NT2/D1 (cell line): Measurements from ENCODE around the gene ZNF92.

Experiments used
- YY1 ChIP-seq: IDR thresholded peaks from 2 replicates; pipeline ENCODE4 v1.6.1; 2011; ENCODE audit not compliant: insufficient read length, insufficient read depth
- ZNF274 ChIP-seq: IDR thresholded peaks from 2 replicates; pipeline ENCODE4 v1.6.1; 2011; ENCODE audit warnings: mild to moderate bottlenecking, low read depth, low read length

DNA sequence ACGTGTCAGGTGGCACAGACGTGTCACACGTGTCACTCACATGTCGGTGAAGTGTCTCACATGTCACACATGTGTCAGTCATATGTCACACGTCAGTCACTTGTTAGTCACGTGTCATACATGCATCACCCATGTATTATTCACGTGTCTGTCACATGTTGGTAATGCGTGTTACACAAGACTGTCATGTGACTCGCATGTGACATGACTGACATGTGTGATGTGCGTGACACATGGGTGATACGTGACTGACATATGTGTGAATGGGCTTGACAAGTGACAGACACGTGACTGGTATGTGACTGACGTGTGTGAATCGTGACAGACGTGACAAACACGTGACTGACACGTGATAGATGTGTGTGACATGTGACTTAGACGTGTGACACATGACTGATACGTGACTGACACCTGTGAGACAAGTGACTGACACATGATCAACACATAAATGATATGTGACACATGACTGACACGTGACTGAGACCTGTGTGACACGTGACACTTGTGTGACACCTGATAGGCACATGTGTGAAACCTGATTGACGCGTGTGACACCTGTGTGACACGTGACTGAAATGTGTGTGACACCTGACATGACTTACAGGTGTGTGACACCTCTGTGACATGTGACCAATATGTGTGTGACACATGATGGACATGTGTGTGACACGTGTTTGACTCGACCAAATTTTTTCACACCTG is 56.1 kb downstream of the ZNF92 start:
- TF ChIP-seq ZNF274 (no peak), YY1 (no peak)
